T1000 (cell line): ENCODE measurements around the gene CHD2.

Experiments used
- DNase-seq: peaks from one replicate; lab custom pipeline; 2025; ENCODE audit warnings: mixed read lengths; lab: John Stamatoyannopoulos, UW

Gene CHD2

DNA sequence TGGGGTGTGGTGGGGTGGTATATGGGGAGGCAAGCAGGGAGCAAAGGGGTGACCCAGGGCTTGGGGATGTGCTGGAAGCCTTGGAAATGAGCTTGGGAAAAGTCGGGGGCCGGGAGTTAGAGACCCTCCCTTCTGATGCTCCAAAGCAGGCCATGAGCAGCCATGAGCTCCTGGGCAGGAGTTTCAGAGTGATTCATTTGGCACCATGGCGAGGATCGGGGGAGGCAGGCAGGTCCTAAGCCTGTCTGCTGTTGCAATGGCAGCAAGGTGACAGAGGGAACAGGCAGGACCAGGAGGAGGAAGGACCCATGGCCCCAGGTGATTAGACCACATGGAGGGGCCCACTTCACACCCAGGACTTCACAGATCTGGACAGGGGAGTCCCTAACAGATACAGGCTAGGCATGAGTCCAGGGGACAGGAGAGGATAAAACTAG is 167.5 kb downstream of the CHD2 start:
- DNase-seq = no peak

DNA sequence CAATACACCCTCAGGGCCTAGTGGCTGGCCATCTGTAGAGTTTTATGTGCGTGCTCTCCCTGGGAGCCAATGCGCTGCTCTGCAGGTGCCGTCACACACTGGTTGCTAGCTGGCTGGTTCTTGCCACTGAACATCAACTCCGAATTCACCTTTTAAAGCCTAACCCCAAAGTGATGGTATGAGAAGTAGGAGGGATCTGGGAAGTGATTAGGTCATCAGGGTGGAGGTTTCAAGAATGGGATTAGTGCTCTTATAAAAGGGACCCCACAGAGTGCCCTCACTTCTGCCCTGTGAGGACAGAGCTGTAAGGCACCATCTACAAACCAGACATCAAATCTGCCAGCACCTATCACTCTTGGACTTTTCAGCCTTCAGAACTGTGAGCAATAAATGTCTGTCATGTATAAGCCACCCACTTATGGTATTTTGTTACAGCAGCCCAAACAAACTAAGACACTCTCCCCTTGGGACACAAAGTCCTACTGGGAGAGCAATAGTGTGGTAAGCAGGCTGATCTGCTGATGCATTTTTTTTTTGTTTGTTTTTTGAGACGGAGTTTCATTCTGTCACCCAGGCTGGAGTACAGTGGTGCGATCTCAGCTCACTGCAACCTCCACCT is 168.6 kb downstream of the CHD2 start:
- no peak for DNase-seq

- DNase-seq = no peak
These were observed 170.0 kb downstream of the CHD2 start for GRCh38 chr15:93070132-93070531.

DNA sequence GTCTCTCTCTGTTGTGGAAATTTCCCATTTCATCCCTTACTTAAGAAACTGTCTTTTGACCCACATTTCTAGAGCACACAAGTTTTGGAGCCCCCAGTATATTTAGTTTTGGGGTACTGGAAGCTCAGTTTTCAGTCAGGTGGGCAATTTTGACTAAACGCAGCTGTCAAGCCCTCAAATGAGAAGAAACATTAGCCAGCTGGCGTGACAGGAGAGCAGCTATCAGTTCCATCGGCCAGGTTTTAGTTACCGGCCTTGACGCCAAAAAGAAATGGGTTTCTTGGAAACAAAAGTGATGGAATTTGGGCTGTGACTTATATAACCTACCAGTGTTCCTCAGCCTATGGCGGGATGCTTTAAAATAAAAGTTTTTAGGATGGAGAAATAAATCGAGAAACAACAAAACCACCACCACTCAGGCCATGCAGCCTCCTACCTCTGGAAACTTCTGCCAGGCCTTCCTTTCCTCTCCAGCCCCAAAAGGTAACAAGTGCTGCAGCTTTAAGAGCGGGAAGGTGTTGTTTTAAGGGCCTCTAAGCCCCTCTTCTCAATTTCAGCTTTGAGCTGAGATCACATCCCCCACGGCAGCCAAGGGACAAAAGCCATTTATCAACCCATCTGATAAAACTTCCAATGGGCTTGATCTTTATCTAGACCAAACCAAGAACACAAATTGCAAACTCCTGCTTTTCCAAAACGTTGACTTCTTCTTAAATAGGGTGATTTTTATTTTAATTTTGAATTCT is 170.6 kb downstream of the CHD2 start:
- no peak for DNase-seq

GRCh38 chr15:93071469-93071936 is 171.4 kb downstream of the CHD2 start:
- DNase-seq = no peak

DNA sequence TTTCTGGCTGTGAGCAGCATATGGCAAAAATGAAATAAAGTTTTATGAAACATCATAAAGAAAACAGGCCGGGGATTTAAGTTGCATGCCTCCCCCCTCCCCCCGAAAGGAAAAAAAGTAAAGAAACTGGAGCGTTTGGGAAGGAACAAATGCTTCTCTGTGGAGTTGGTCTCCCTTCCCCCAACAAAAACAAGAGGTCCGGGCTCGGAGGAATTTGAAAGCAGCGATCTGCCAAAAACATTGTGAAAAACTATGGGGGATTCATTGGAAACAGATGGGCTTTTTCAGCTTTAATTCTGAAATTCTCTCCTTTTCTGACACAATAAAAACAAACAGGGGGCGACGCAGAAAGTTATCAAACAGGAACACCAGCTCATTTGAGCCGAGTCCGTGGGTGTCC is 171.9 kb downstream of the CHD2 start:
- DNase-seq = no peak

- DNase-seq = peak; percentile 9
These were observed 172.6 kb downstream of the CHD2 start for GRCh38 chr15:93072411-93073394.

- DNase-seq = no peak
These were observed 173.4 kb downstream of the CHD2 start for GRCh38 chr15:93073465-93073952.

- no peak for DNase-seq
These were observed 174.5 kb downstream of the CHD2 start for GRCh38 chr15:93074599-93074998.

DNA sequence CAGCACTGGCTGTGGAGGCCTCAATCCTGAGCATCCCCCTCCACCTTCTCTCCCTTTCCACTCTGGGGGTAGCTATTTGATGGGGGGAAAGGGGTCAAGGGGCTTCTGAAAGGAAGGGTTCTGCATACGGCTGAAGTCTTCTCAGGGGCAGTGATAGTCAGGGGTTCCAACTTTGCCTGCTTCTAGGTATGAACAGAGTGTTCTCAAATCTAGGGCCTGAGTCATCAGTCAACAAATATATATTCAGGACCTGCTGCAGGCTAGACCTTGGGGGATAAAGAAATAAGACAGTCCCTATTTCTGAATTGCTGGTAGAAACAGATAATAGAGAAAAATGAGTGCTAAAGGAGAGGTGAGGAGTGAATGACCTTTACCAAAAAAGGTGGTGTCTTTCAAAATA is 176.1 kb downstream of the CHD2 start:
- no peak for DNase-seq

- DNase-seq = no peak
These were observed 176.8 kb downstream of the CHD2 start for GRCh38 chr15:93076875-93077274.
